ENCODE measurements around the gene PIGV.

The PIGV gene

GRCh38 chr1:26750428-26750827, 37.3 kb upstream of the PIGV start:
- Histone ChIP-seq H3K9ac (ENCODE audit: low read length) (no peak overlapping the region), H3K9me3 (ENCODE audit: control insufficient read depth, low read length) (no peaks in the 10 kb centered on the region), H3K4me1 (ENCODE audit: control insufficient read depth, insufficient read depth, low read length) (peaks cover 45% of the 10 kb centered on the region), H3K4me3 (ENCODE audit: low read length) (no peak overlapping the region), H3K36me3 (ENCODE audit: control insufficient read depth, insufficient read depth, low read length, severe bottlenecking) (peaks cover 44% of the 10 kb centered on the region), H3K27me3 (replicated peaks; ENCODE audit: control insufficient read depth, insufficient read depth, low read length) (no peaks in the 10 kb centered on the region)
- DNase-seq (ENCODE audit: low read depth), result no peak

- Histone ChIP-seq H3K36me3 (ENCODE audit: control insufficient read depth, insufficient read depth, low read length, severe bottlenecking) (peaks cover 32% of the 10 kb centered on the region), H3K9ac (ENCODE audit: low read length) (no peak overlapping the region), H3K27me3 (replicated peaks; ENCODE audit: control insufficient read depth, insufficient read depth, low read length) (no peaks in the 10 kb centered on the region), H3K4me3 (ENCODE audit: low read length) (no peak overlapping the region), H3K4me1 (ENCODE audit: control insufficient read depth, insufficient read depth, low read length) (peaks cover 44% of the 10 kb centered on the region), H3K9me3 (ENCODE audit: control insufficient read depth, low read length) (no peaks in the 10 kb centered on the region)
- DNase-seq (ENCODE audit: low read depth), result no peak
These were observed 35.2 kb upstream of the PIGV start for GRCh38 chr1:26752519-26752918.

DNA sequence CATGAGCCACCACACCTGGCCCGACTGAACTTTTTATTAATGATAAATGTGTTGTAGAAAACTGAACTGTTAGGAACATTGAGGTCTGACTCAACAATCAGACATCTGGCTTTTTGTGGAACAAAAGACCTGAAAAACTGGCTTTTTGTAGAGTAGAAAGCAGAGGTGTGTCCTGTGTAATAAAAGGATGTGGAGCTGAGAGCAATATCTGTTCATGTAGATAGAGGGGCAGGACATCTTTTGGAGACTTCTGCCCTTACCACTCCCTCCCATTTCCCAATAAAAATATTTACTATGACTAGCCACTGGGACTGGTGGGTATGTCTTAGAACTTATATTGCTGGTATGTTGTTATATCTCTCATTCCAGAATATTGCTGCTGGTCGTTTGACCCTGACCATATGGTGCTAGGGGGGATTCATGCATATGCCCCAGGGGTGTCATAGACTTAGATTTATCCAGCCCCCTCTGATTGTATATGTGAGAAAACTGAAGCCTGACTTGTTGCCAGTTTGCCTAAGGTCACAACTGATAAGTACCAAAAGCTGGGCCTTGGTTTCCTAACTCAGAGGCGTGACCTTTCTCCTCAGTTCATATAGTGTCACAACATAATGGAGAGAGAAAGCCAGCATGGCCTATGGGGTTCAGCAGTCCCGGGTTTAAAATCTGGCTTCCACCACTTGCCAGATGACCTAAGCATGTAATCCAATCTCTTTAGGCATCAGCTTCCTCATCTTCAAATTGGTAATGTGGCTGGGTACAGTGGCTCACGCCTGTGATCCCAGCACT, 33.5 kb upstream of the PIGV start:
- peaks cover 33% of the 10 kb centered on the region for H3K4me1 ChIP-seq (ENCODE audit: control insufficient read depth, insufficient read depth, low read length)
- no peak for DNase-seq (ENCODE audit: low read depth)
- H3K27me3 ChIP-seq (replicated peaks; ENCODE audit: control insufficient read depth, insufficient read depth, low read length), result no peaks in the 10 kb centered on the region
- peaks cover 41% of the 10 kb centered on the region for H3K36me3 ChIP-seq (ENCODE audit: control insufficient read depth, insufficient read depth, low read length, severe bottlenecking)
- no peaks in the 10 kb centered on the region for H3K9me3 ChIP-seq (ENCODE audit: control insufficient read depth, low read length)
- H3K4me3 ChIP-seq (ENCODE audit: low read length), result no peak overlapping the region
- H3K9ac ChIP-seq (ENCODE audit: low read length), result no peak overlapping the region

- peaks cover 9% of the 10 kb centered on the region for H3K4me1 ChIP-seq (ENCODE audit: control insufficient read depth, insufficient read depth, low read length)
- no peak overlapping the region for H3K4me3 ChIP-seq (ENCODE audit: low read length)
- no peaks in the 10 kb centered on the region for H3K27me3 ChIP-seq (replicated peaks; ENCODE audit: control insufficient read depth, insufficient read depth, low read length)
- H3K9ac ChIP-seq (ENCODE audit: low read length), result no peak overlapping the region
- no peak for DNase-seq (ENCODE audit: low read depth)
- H3K9me3 ChIP-seq (ENCODE audit: control insufficient read depth, low read length), result no peaks in the 10 kb centered on the region
- peaks cover 51% of the 10 kb centered on the region for H3K36me3 ChIP-seq (ENCODE audit: control insufficient read depth, insufficient read depth, low read length, severe bottlenecking)
These were observed 29.4 kb upstream of the PIGV start for GRCh38 chr1:26758358-26758757.

DNA sequence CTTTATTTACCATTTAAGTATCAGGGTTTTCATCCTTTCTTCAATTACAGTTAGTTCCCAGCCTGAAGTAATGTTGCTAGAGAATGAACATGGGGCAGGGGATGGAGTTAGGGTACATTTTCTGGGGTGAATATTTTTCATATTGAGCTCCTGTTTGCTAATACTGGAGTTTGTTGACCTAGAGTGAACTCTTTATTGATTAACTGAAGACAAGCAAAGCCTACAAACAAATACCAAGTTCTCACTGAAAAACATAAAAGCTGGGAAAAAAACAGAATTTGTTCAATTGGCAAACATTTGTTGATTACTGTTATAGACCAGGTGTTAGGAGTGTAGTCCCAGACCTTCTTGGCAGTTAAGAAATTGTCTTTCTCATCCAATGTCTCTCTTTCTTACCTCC, 28.2 kb upstream of the PIGV start:
- Histone ChIP-seq H3K4me1 (ENCODE audit: control insufficient read depth, insufficient read depth, low read length) (peaks cover 1% of the 10 kb centered on the region), H3K4me3 (ENCODE audit: low read length) (no peak overlapping the region), H3K9ac (ENCODE audit: low read length) (no peak overlapping the region), H3K36me3 (ENCODE audit: control insufficient read depth, insufficient read depth, low read length, severe bottlenecking) (peaks cover 59% of the 10 kb centered on the region), H3K27me3 (replicated peaks; ENCODE audit: control insufficient read depth, insufficient read depth, low read length) (no peaks in the 10 kb centered on the region), H3K9me3 (ENCODE audit: control insufficient read depth, low read length) (no peaks in the 10 kb centered on the region)
- no peak for DNase-seq (ENCODE audit: low read depth)

GRCh38 chr1:26761217-26761616, 26.5 kb upstream of the PIGV start:
- DNase-seq (ENCODE audit: low read depth), result no peak
- peaks cover 65% of the 10 kb centered on the region for H3K36me3 ChIP-seq (ENCODE audit: control insufficient read depth, insufficient read depth, low read length, severe bottlenecking)

DNA sequence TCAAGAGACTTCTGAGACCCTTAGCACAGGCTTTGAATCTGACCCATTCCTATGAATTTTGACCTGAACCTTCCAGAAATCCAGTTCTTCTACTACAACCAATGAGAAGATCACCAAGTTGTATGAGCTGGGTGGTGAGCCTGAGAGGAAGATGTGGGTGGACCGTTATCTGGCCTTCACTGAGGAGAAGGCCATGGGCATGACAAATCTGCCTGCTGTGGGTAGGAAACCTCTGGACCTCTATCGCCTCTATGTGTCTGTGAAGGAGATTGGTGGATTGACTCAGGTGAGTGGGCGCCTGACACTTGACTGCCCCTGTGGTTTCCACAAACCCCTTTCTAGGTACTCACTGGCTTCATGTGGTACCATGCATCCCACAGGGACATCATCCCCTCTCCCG, 20.0 kb upstream of the PIGV start:
- Histone ChIP-seq H3K27me3 (replicated peaks; ENCODE audit: control insufficient read depth, insufficient read depth, low read length) (no peaks in the 10 kb centered on the region), H3K36me3 (ENCODE audit: control insufficient read depth, insufficient read depth, low read length, severe bottlenecking) (peaks cover 82% of the 10 kb centered on the region), H3K9ac (ENCODE audit: low read length) (no peak overlapping the region), H3K9me3 (ENCODE audit: control insufficient read depth, low read length) (no peaks in the 10 kb centered on the region), H3K4me3 (ENCODE audit: low read length) (no peak overlapping the region), H3K4me1 (ENCODE audit: control insufficient read depth, insufficient read depth, low read length) (peaks cover 34% of the 10 kb centered on the region)
- DNase-seq (ENCODE audit: low read depth), result no peak

More at GRCh38 chr1:26761217-26761616, 26.5 kb upstream of the PIGV start:
- Histone ChIP-seq H3K4me3 (ENCODE audit: low read length) (no peak overlapping the region), H3K9me3 (ENCODE audit: control insufficient read depth, low read length) (no peaks in the 10 kb centered on the region), H3K27me3 (replicated peaks; ENCODE audit: control insufficient read depth, insufficient read depth, low read length) (no peaks in the 10 kb centered on the region), H3K9ac (ENCODE audit: low read length) (no peak overlapping the region), H3K4me1 (ENCODE audit: control insufficient read depth, insufficient read depth, low read length) (no peaks in the 10 kb centered on the region)

GRCh38 chr1:26768755-26769154, 19.0 kb upstream of the PIGV start:
- peaks cover 85% of the 10 kb centered on the region for H3K36me3 ChIP-seq (ENCODE audit: control insufficient read depth, insufficient read depth, low read length, severe bottlenecking)
- peaks cover 41% of the 10 kb centered on the region for H3K4me1 ChIP-seq (ENCODE audit: control insufficient read depth, insufficient read depth, low read length)
- no peaks in the 10 kb centered on the region for H3K9me3 ChIP-seq (ENCODE audit: control insufficient read depth, low read length)
- H3K4me3 ChIP-seq (ENCODE audit: low read length), result no peak overlapping the region
- DNase-seq (ENCODE audit: low read depth), result peak; percentile 69
- H3K9ac ChIP-seq (ENCODE audit: low read length), result peak overlapping the region; percentile 8
- H3K27me3 ChIP-seq (replicated peaks; ENCODE audit: control insufficient read depth, insufficient read depth, low read length), result no peaks in the 10 kb centered on the region

DNA sequence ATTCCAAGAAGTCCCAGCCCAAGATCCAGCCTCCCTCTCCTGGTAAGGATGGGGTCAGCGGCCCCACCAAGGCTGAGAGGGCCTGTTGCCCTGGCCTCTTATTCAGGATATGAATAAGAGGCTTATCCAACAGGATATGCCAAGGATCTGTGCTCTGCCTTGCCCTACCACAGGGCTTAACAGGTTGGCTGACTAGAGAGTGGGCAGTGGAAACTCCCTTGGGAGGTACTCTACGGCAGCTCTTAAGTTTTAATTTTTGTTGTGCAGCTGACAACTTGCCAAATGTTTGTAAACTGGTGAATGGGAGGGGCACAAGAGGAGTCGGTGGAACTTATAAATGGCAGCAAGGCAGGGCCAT, 16.5 kb upstream of the PIGV start:
- Histone ChIP-seq H3K4me3 (ENCODE audit: low read length) (no peak overlapping the region), H3K4me1 (ENCODE audit: control insufficient read depth, insufficient read depth, low read length) (peaks cover 41% of the 10 kb centered on the region), H3K36me3 (ENCODE audit: control insufficient read depth, insufficient read depth, low read length, severe bottlenecking) (peaks cover 92% of the 10 kb centered on the region)

GRCh38 chr1:26771643-26772321, 16.0 kb upstream of the PIGV start:
- Histone ChIP-seq H3K4me3 (ENCODE audit: low read length) (no peak overlapping the region), H3K36me3 (ENCODE audit: control insufficient read depth, insufficient read depth, low read length, severe bottlenecking) (peaks cover 91% of the 10 kb centered on the region), H3K9me3 (ENCODE audit: control insufficient read depth, low read length) (no peaks in the 10 kb centered on the region), H3K4me1 (ENCODE audit: control insufficient read depth, insufficient read depth, low read length) (peaks cover 41% of the 10 kb centered on the region), H3K27me3 (replicated peaks; ENCODE audit: control insufficient read depth, insufficient read depth, low read length) (no peaks in the 10 kb centered on the region), H3K9ac (ENCODE audit: low read length) (peak overlapping the region; percentile 20)
- DNase-seq (ENCODE audit: low read depth), result peak; percentile 86

More for the DNA sequence above, 16.5 kb upstream of the PIGV start:
- Histone ChIP-seq H3K9me3 (ENCODE audit: control insufficient read depth, low read length) (no peaks in the 10 kb centered on the region), H3K9ac (ENCODE audit: low read length) (no peak overlapping the region), H3K27me3 (replicated peaks; ENCODE audit: control insufficient read depth, insufficient read depth, low read length) (no peaks in the 10 kb centered on the region)
- no peak for DNase-seq (ENCODE audit: low read depth)

- H3K27me3 ChIP-seq (replicated peaks; ENCODE audit: control insufficient read depth, insufficient read depth, low read length), result no peaks in the 10 kb centered on the region
- no peak overlapping the region for H3K4me3 ChIP-seq (ENCODE audit: low read length)
- peaks cover 40% of the 10 kb centered on the region for H3K4me1 ChIP-seq (ENCODE audit: control insufficient read depth, insufficient read depth, low read length)
- peak overlapping the region; percentile 47 for H3K9ac ChIP-seq (ENCODE audit: low read length)
- DNase-seq (ENCODE audit: low read depth), result peak; percentile 63
- peaks cover 91% of the 10 kb centered on the region for H3K36me3 ChIP-seq (ENCODE audit: control insufficient read depth, insufficient read depth, low read length, severe bottlenecking)
- H3K9me3 ChIP-seq (ENCODE audit: control insufficient read depth, low read length), result no peaks in the 10 kb centered on the region
These were observed 15.1 kb upstream of the PIGV start for GRCh38 chr1:26772687-26773086.
